HepG2 (cell line): ENCODE results near the gene SLC25A10. TPM values are rescaled to one million over a fixed set of nuclear protein-coding genes. Genes with fewer than 3 reads are reported as not detected.

ENCODE experiments used
- ATF2 ChIP-seq: sonication (generic); formaldehyde crosslinking; IDR thresholded peaks from 2 replicates; pipeline ENCODE4 v1.4.0; 2020; ENCODE audit warnings: missing genetic modification reagents
- CBX5 ChIP-seq: sonication (generic); formaldehyde crosslinking; IDR thresholded peaks from 2 replicates; pipeline ENCODE4 v1.4.0; 2020; ENCODE audit warnings: missing genetic modification reagents, borderline replicate concordance
- E2F2 ChIP-seq: sonication (generic); formaldehyde crosslinking; IDR thresholded peaks from 2 replicates; pipeline ENCODE4 v1.4.0; 2020; ENCODE audit warnings: missing genetic modification reagents, borderline replicate concordance
- FOXA3 ChIP-seq: IDR thresholded peaks from 2 replicates; pipeline ENCODE4 v1.6.1; 2016; ENCODE audit warnings: missing genetic modification reagents, missing compliant biosample characterization
- FOXM1 ChIP-seq: sonication (generic); formaldehyde crosslinking; IDR thresholded peaks from 2 replicates; pipeline ENCODE4 v1.5.0; 2020; ENCODE audit warnings: missing genetic modification reagents
- HNRNPLL ChIP-seq: fragments of 200-400 bp; formaldehyde crosslinking; IDR thresholded peaks from 2 replicates; pipeline ENCODE4 v1.6.1; 2017; ENCODE audit warnings: mild to moderate bottlenecking, low read depth, low read length; ENCODE audit not compliant: poor library complexity, severe bottlenecking
- KAT7 ChIP-seq: IDR thresholded peaks from 2 replicates; pipeline ENCODE4 v1.6.1; 2018; ENCODE audit warnings: borderline replicate concordance, missing compliant biosample characterization
- KDM2A ChIP-seq: sonication (generic); formaldehyde crosslinking; IDR thresholded peaks from 2 replicates; pipeline ENCODE4 v1.4.0; 2020; ENCODE audit warnings: low read depth, missing genetic modification reagents, borderline replicate concordance
- KLF6 ChIP-seq: IDR thresholded peaks from 2 replicates; pipeline ENCODE4 v1.8.0; 2016; ENCODE audit warnings: missing biosample characterization, missing genetic modification reagents
- MIER3 ChIP-seq: IDR thresholded peaks from 2 replicates; pipeline ENCODE4 v1.6.1; 2016; ENCODE audit warnings: missing compliant biosample characterization, borderline replicate concordance
- PAXIP1 ChIP-seq: sonication (generic); formaldehyde crosslinking; conservative IDR thresholded peaks from 2 replicates; pipeline ENCODE4 v1.4.0; 2020; ENCODE audit warnings: mild to moderate bottlenecking, missing genetic modification reagents, moderate library complexity
- RFXANK ChIP-seq: IDR thresholded peaks from 2 replicates; pipeline ENCODE4 v1.6.1; 2016
- SIX4 ChIP-seq: sonication (generic); formaldehyde crosslinking; IDR thresholded peaks from 2 replicates; pipeline ENCODE4 v1.4.0; 2020; ENCODE audit warnings: missing genetic modification reagents
- TFDP2 ChIP-seq: sonication (generic); formaldehyde crosslinking; IDR thresholded peaks from 2 replicates; pipeline ENCODE4 v1.4.0; 2020; ENCODE audit warnings: missing genetic modification reagents
- ZNF232 ChIP-seq: sonication (generic); formaldehyde crosslinking; IDR thresholded peaks from 2 replicates; pipeline ENCODE4 v1.4.0; 2020; ENCODE audit warnings: missing genetic modification reagents, borderline replicate concordance
- ZNF430 ChIP-seq: sonication (generic); formaldehyde crosslinking; IDR thresholded peaks from 2 replicates; pipeline ENCODE4 v1.9.0; 2021; ENCODE audit warnings: mild to moderate bottlenecking, missing genetic modification reagents
- ZNF503 ChIP-seq: sonication (generic); formaldehyde crosslinking; IDR thresholded peaks from 2 replicates; pipeline ENCODE4 v1.4.0; 2020; ENCODE audit warnings: missing genetic modification reagents
- ZNF563 ChIP-seq: sonication (generic); formaldehyde crosslinking; IDR thresholded peaks from 2 replicates; pipeline ENCODE4 v1.8.0; 2022; ENCODE audit warnings: mild to moderate bottlenecking, moderate library complexity, missing genetic modification reagents
- ZSCAN21 ChIP-seq: sonication (generic); formaldehyde crosslinking; IDR thresholded peaks from 2 replicates; pipeline ENCODE4 v1.8.0; 2022; ENCODE audit warnings: mild to moderate bottlenecking, missing genetic modification reagents, moderate library complexity, borderline replicate concordance
- polyA plus RNA-seq, 8 experiments: library from polyadenylated mRNA; depleted of rRNA in 3 of 8; stranded (reverse) in 7 of 8; unstranded in 1 of 8; fragments of >200 nt; fragmentation: Illumina TruSeq in 4 of 8; extraction: Trizol in 4 of 8; gene quantifications; 2 replicates each; pipeline versions ENCODE4 v1.2.1 to v1.2.3, GENCODE V29; 2011 to 2016; ENCODE audit warnings: low read depth in 4 of 8, missing spikeins in 1 of 8, mixed read lengths in 1 of 8; ENCODE audit not compliant: insufficient read depth in 1 of 8
- total RNA-seq, 5 experiments: library from RNA; depleted of rRNA; stranded (reverse); fragments of >200 nt; fragmentation: Illumina TruSeq; extraction: Trizol; gene quantifications; 2 replicates each; pipeline ENCODE4 v1.2.3, GENCODE V29; 2016; ENCODE audit warnings: low read depth in 1 of 5

Gene SLC25A10
- total and polyA plus RNA-seq, 2 of the 13 experiments (the other 11 are each of a cell fraction or from before 2014, with no cell fraction given): 46.5 to 140 TPM

GRCh38 chr17:81683584-81684441, 28.3 kb upstream of the SLC25A10 start, which contains the start of the genes ARL16 and HGS (continued):
- peak; percentile 49 for TF ChIP-seq FOXA3 (CRISPR knock-in tag)
- TF ChIP-seq TFDP2 (CRISPR knock-in tag): peak; percentile 86
- TF ChIP-seq ZNF503 (CRISPR knock-in tag): peak; percentile 62; the same call in 1 of the 2 replicates
- peak; percentile 31; the same call in 1 of the 2 replicates for TF ChIP-seq ATF2 (CRISPR knock-in tag)
- TF ChIP-seq SIX4: no peak
- TF ChIP-seq KDM2A (CRISPR knock-in tag): peak; percentile 97
- TF ChIP-seq KAT7 (CRISPR knock-in tag): peak; percentile 62
- peak; percentile 89; the same call in 1 of the 2 replicates for TF ChIP-seq MIER3
- TF ChIP-seq HNRNPLL: peak; percentile 65
- TF ChIP-seq PAXIP1 (CRISPR knock-in tag): peak; percentile 40
- peak; percentile 85; the same call in 1 of the 2 replicates for TF ChIP-seq E2F2
- 0 out of 2 replicates have a peak, but pooled peaks have one; percentile 58 for TF ChIP-seq FOXM1
- TF ChIP-seq CBX5 (CRISPR knock-in tag): peak; percentile 17; the same call in 1 of the 2 replicates
- TF ChIP-seq RFXANK (CRISPR knock-in tag): peak; percentile 24; the same call in 1 of the 2 replicates
- peak; percentile 68; the same call in 1 of the 2 replicates for TF ChIP-seq ZNF563
- TF ChIP-seq KLF6 (CRISPR knock-in tag): peak; percentile 73; the same call in 1 of the 2 replicates
- TF ChIP-seq ZSCAN21 (CRISPR knock-in tag): peak; percentile 3; the same call in 1 of the 2 replicates
- peak; percentile 42; the same call in 1 of the 2 replicates for TF ChIP-seq ZNF232 (CRISPR knock-in tag)
- TF ChIP-seq ZNF430: 0 out of 2 replicates have a peak, but pooled peaks have one; percentile 24
